ENCODE results near the gene DCAF5. TPM values are rescaled to one million over a fixed set of nuclear protein-coding genes. Genes with fewer than 3 reads are reported as not detected.

Gene DCAF5
- polyA plus RNA-seq, 4 donors = 51.3 to 62.6 (median 57.9) TPM

DNA sequence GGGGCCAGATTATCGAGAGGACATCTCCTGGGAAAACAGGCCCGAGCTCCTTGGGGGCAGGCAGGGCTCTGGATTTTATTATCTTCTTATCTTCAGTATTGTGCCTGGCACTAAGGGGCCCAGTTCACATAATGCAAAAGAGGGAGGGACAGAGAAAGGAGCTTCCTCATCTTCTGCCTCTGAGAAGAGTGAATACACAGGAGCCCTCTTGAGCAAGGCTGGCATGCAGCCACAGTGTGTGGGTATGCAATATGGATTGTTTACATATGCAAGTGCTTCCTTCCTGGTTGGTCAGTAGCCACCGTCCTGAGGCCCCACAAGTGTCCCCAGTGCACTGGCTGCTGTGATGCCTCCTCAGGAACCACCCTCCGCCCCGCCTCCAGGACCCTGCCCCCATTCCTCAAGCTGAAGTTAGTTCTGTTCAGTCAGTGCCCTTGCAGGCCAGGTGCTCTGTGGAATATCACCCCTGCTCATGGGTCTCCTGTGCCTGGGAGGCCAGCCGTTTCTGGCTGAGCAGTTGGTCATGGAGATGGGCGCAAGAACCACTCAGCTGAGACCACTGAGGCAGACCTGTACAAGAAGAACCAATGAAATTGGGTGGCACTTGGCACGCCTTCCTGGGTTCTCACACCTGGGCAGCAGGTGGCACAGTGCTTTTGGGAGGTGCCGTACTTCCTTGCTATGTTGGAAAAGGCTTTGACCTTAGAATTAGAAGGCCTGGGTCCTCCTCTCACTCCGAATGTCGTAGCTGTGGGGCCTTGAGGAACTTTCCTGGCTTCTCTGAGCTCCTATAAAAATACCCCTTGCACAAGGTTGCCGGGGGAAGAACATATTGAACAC is 138.8 kb downstream of the DCAF5 start:
- DNase-seq (ENCODE audit: low read depth in 4 of 4, low spot score in 3 of 4) = no peak

DNA sequence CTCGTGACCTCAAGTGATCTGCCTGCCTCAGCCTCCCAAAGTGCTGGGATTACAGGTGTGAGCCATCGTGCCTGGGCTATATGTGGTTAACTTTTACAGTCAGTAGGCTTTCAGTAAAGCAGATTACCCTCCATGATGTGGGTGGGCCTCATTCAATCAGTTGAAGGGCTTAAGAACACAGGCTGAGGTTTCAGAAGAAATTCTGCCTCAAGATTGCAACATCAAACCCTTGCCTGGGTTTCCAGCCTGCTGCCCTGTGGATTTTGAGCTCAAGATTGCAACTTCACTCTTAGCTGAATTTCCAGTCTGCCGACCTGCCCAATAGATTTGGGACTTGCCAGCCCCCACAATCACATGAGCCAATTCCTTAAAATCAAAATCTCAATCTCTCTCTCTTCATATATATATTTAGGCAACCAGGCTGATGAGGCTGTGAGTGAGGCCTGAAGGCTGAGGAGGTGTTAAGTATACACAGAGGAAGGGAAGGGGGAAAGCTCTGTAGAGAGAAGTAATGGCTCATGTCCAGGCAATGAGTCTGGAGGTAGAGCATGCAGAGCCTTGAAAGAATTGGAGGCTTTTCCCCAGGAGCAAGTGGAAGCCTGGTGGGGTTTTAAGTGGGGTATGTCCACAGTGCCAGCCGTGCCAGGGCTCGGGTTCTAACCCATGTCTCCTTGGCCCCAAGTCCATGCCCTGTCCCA is 140.5 kb downstream of the DCAF5 start:
- DNase-seq (ENCODE audit: low read depth in 4 of 4, low spot score in 3 of 4) = no peak

DNA sequence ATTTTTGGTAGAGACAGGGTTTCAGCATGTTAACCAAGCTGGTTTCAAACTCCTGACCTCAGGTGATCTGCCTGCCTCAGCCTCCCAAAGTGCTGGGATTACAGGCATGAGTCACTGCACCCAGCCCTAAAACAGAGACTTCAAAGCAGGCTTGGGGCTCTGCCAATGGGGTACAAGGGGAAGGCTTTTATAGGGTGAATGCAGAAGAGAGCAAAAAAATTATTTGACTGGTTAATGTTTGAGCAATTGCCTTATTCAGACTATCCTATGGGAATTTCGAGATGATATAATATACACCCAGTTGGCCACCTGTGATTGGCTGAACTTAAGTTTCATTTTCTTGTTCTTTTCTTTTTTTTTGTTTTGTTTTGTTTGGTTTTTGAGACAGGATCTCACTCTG is 142.3 kb downstream of the DCAF5 start:
- DNase-seq (ENCODE audit: low read depth in 4 of 4, low spot score in 3 of 4) = no peak

DNA sequence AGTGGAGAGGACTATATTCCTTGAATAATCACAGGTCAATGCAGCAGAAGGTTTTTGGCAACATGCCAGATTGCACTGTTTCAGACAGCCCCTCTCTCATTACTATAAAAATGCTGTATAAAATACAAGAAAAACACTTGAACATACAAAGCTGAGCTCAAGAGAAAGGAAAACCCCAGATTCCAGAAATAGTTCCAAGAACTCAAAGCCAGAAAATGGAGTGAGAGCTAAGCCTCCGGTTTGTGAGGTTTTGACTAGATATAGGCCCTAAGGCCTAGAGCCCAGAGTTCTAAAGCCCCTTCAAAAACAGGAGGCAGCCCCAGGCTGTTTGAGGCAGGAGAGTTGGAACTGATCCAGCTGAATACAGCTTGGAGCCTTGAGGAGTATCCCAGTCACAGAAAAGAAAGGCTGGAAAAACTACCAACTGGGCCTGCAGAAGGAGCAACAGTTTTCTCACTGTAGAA is 144.5 kb downstream of the DCAF5 start:
- peak; percentile 25 to 40 (median 35) for DNase-seq (ENCODE audit: low read depth in 4 of 4, low spot score in 3 of 4)

DNA sequence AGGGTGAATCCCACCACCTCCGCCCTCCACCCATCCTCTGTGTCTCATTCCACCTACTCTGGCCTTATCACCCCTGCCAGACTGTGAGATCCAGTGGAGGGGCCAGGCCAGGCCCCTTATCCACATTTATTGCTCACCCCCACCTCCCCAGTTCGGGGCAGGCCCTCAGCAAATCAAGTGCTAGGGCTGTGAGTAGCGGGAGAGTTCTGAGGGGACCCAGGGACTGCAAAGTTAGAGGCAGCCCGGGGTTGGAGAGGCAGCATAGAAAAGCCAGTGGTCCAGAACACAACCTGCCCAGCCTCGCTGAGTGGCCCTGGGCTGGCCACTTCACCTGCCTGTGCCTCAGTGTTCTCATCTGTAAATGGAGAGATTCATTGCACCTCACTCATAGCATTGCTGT is 146.6 kb downstream of the DCAF5 start:
- no peak for DNase-seq (ENCODE audit: low read depth in 4 of 4, low spot score in 3 of 4)

DNA sequence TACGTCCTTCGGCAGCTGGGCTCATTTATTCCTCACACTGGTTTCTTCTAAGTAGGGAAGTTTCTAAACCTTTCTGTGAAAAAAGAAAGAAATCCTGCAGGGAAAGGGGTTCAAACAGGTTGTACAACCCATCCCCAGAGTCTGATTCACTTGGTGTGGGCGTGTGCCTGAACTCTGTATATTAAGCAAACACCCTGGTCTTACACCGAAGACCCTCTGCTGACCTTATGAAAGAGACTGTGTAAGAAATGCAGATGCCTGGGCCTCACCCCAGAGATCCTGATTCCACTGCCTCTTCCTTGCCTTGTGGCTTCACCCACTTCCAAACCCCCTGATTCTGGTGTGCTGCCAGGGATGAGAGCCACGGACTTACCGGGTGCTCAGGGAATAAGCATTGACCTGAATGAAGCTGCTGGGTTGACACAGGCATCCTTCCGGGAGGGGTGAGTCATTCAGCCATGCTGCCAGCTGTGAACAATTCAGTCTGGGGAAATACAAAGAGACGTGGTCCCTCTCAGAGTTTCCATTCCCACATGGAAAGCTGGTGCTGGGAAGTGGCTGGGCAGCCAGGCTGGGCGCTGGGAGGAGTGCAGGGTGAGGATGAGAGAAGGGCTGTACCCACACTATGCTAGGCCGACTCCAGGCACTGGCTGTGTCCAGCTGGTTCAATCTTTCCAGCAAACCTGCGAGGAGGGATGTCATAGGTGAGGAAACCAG is 147.3 kb downstream of the DCAF5 start:
- DNase-seq (ENCODE audit: low read depth in 4 of 4, low spot score in 3 of 4) = no peak

DNA sequence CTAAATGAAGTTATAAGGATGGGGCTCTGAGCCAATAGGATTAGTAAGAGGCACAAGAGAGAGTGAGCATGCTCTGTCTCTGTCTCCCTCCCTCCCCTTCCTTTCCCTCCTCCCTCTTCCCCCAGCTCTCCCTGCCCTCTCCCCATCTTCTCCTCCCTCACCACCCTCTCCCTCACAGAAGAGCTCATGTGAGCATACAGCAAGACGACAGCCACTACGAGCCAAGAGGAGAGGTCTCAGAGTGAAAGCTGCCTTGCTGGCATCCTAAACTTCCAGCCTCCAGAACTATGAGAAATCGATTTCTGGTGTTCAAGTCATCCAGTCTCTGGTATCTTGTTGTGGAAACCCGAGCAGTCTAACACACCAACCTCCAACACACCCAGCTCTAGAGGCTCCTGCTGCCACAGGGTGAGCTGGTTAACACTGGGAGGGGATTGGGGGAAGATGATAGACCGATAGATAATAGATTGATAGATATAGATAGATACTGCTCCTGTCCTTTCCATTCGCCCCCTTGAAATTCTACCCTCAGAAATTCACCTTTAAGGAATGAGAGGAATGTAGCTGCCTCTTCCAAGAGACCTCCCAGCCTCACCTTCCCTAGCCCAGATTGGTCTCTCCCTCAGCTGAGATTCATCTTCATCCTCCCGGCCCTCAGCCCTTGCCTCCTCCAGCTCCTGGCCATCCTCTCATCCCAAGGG is 148.0 kb downstream of the DCAF5 start:
- DNase-seq (ENCODE audit: low read depth in 4 of 4, low spot score in 3 of 4) = no peak

DNA sequence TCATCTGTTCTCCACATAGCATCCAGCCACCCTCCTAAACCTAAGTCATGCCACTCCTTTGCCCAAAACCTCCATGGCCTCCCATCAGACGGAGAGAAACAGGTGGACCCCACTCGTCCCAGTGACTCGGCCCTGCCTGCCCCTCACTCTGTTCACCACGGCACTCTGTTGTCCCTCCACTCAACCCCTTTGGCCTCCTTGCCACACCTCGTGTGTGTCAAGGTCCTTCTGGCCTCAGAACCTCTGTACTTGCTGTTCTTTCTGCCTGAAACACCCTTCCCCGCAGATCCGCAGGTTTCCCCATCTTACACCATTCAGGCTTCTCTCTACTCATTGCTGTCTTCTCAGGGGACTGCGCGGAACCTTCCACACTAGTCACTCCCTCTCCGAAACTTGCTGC is 149.3 kb downstream of the DCAF5 start:
- DNase-seq (ENCODE audit: low read depth in 4 of 4, low spot score in 3 of 4) = no peak

DNA sequence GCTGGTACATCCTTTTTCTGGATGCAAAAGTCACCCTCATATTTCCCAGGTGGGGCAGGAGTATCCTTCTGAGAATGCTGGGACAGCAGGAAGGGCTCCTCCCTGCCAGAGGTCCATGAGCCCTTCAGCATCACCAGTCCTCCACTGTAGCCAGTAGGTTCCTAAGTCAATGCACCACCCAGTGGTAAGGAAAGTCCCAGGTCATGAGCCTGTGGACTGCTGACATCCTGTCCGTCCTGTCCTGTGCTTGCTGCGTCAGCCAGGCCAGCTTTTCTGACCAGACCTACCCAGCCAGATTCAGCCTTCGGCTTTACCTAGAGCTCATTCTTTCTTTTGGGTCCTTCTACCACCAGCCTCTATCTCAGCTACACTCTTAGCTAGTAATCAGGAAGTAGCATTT is 150.8 kb downstream of the DCAF5 start:
- no peak for DNase-seq (ENCODE audit: low read depth in 4 of 4, low spot score in 3 of 4)

DNA sequence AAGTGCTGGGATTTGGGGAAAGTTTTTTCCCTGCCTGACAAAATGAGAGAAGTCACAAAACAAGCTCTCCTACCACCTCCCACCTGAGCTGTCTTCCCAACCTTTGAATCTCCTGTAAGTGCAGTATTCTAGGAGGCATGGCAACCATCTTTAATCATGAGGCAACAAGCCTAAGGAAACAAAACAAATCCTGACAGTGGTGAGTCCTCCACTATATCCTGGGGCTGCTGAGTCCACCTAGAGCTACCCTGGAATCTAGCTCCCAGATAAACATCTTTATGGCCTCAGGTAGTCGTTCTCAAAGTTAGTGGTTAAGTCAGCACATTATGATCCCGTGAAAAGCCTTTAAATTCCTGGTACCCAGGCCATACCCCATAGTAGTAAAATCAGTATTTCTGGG is 151.5 kb downstream of the DCAF5 start:
- DNase-seq (ENCODE audit: low read depth in 4 of 4, low spot score in 3 of 4) = no peak

Other genes starting within 250 kb of the DCAF5 start
- gene ACTN1, start 173.8 kb downstream of the DCAF5 start, polyA plus RNA-seq (ENCODE audit: insufficient read length in 4 of 4) = 10 to 100 TPM; 69.9 to 89.5 (median 78.2) TPM
- 10 to 100 TPM; 22.6 to 34.9 (median 31.8) TPM for gene EXD2, start 38.4 kb upstream of the DCAF5 start, polyA plus RNA-seq (ENCODE audit: insufficient read length in 4 of 4)
- gene GALNT16, start 107.0 kb upstream of the DCAF5 start, polyA plus RNA-seq (ENCODE audit: insufficient read length in 4 of 4) = 10 to 100 TPM in 1 of 4 donors, 1 to 10 TPM in 3; 3.5 to 30.8 (median 4.6) TPM
- gene ERH, start 245.2 kb upstream of the DCAF5 start, polyA plus RNA-seq (ENCODE audit: insufficient read length in 4 of 4) = 100 to 1,000 TPM; 285 to 413 (median 343) TPM
- 10 to 100 TPM; 60.8 to 92.0 (median 82.7) TPM for gene SLC39A9, start 245.6 kb upstream of the DCAF5 start, polyA plus RNA-seq (ENCODE audit: insufficient read length in 4 of 4)